BE2C (cell line): ENCODE results near the gene MUC4.
"Not testable (repeated sequence)": the region's sequence is repeated elsewhere in the genome, so short reads cannot be mapped to it uniquely, and the experiment has no call there.

Source experiments
- DNase-seq: peaks from one replicate; pipeline ENCODE4 v3.0.0-alpha.2; 2020
- H3K27me3 ChIP-seq: fragments of 250-450 bp; sonication (Bioruptor Pico); 2 replicates; pipeline ENCODE4 v1.5.1; 2020; ENCODE audit warnings: mild to moderate bottlenecking
- H3K36me3 ChIP-seq: fragments of 250-450 bp; sonication (Bioruptor Pico); 2 replicates; pipeline ENCODE4 v1.5.1; 2020; ENCODE audit warnings: mild to moderate bottlenecking
- H3K4me1 ChIP-seq: fragments of 250-450 bp; sonication (Bioruptor Pico); 2 replicates; pipeline ENCODE4 v1.5.1; 2020
- H3K4me3 ChIP-seq: 2 replicates; pipeline ENCODE4 v1.5.1; 2011; ENCODE audit warnings: low read depth, low read length
- H3K9me3 ChIP-seq: fragments of 250-450 bp; sonication (Bioruptor Pico); 2 replicates; pipeline ENCODE4 v1.5.1; 2020
- TF ChIP-seq, protein P1 (sequence below): IDR thresholded peaks from 2 replicates; pipeline ENCODE4 v1.5.1; 2012; ENCODE audit warnings: mild to moderate bottlenecking, low read depth, low read length

Gene MUC4

DNA sequence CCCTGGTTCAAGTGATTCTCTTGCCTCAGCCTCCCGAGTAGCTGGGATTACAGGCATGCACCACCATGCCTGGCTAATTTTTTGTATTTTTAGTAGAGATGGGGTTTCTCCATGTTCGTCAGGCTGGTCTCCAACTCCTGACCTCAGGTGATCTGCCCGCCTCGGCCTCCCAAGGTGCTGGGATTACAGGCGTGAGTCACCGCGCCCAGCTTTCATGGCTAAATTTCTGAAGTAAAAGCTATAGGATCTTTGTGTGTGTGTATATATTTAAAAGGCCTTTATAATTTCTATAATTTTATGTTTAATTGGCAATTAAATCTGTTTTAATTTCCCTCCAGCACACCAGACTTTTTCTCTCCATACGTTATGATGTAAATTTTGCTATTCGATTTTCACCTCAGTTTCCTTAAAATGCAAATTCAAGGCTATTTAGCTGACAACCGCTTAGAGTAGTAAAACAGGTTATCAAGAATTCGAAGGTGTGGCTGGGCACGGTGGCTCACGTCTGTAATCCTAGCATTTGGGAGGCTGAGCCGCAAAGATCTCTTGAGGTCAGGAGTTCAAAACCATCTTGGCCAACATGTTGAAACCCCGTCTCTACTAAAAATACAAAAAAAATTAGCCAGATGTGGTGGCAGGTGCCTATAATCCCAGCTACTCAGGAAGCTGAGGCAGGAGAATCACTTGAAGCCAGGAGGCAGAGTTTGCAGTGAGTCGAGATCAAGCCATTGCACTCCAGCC is 92.0 kb downstream of the MUC4 start:
- H3K9me3 ChIP-seq, H3K27me3 ChIP-seq, DNase-seq: not testable (repeated sequence)

DNA sequence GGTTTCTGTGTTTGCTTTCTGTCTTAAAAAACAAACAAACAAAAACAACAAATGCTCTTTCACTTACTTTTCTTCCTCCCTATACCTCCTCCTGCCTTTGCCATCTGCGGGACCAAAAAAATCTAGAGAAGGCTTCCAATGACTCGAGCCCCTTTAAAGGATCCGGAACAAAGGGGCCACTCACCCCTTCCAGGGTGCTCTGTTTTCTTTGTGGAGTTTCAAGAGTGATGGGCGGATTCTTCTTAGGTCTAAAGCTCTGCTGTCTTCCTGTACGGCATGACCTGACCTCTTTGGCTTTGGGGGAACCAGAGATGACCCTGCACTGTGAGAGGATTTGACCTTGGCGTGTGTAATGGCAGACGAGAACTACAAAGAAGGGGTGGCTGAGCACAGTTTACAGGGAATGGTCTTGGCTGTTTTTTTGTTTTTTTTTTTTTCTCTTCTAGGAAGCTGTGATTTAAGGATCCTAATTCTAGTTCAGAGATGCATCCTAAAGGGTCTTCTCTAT is 93.2 kb downstream of the MUC4 start:
- H3K27me3 ChIP-seq, result peaks cover 9% of the 10 kb centered on the region
- no peaks in the 10 kb centered on the region for H3K4me1 ChIP-seq
- TF ChIP-seq, protein P1, sequence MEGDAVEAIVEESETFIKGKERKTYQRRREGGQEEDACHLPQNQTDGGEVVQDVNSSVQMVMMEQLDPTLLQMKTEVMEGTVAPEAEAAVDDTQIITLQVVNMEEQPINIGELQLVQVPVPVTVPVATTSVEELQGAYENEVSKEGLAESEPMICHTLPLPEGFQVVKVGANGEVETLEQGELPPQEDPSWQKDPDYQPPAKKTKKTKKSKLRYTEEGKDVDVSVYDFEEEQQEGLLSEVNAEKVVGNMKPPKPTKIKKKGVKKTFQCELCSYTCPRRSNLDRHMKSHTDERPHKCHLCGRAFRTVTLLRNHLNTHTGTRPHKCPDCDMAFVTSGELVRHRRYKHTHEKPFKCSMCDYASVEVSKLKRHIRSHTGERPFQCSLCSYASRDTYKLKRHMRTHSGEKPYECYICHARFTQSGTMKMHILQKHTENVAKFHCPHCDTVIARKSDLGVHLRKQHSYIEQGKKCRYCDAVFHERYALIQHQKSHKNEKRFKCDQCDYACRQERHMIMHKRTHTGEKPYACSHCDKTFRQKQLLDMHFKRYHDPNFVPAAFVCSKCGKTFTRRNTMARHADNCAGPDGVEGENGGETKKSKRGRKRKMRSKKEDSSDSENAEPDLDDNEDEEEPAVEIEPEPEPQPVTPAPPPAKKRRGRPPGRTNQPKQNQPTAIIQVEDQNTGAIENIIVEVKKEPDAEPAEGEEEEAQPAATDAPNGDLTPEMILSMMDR, result no peak
- H3K9me3 ChIP-seq, result no peaks in the 10 kb centered on the region
- DNase-seq, result no peak
- H3K36me3 ChIP-seq, result no peaks in the 10 kb centered on the region
- no peak overlapping the region for H3K4me3 ChIP-seq

More for the DNA sequence above, 92.0 kb downstream of the MUC4 start:
- H3K36me3 ChIP-seq, H3K4me1 ChIP-seq, H3K4me3 ChIP-seq: not testable (repeated sequence)

DNA sequence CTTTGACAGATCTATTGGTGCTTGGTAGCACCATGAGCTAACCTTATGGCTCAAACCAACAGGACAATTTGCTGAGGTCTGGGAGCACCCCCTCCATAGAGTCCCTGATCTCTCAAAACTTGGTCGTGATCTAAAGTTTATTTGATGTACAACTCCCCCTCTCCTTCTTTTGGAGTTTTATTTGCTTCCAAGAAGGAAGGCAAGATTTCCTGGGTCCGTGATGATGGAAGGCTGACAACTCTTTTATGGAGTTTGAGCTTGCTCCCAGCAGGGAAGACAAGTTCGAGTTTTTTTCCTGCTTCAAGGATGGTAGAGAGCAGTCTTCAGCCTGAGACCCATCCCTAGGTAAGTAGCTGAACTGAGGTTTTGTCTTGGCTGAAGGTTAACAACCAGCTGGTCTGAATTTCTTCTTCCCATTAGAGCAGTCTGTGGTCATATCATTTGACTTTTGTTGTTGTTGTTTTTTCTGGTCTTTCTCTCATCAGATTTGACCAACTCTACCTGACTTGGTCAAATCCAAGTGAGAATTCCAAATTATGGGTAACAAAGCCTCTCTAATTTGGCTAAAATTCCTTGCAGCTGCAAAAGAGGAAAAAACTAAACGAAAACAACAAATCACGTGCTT is 93.8 kb downstream of the MUC4 start:
- Histone ChIP-seq H3K4me1 (no peaks in the 10 kb centered on the region), H3K9me3 (no peaks in the 10 kb centered on the region), H3K36me3 (no peaks in the 10 kb centered on the region), H3K27me3 (peaks cover 9% of the 10 kb centered on the region), H3K4me3 (no peak overlapping the region)
- TF ChIP-seq, protein P1, result no peak
- no peak for DNase-seq

DNA sequence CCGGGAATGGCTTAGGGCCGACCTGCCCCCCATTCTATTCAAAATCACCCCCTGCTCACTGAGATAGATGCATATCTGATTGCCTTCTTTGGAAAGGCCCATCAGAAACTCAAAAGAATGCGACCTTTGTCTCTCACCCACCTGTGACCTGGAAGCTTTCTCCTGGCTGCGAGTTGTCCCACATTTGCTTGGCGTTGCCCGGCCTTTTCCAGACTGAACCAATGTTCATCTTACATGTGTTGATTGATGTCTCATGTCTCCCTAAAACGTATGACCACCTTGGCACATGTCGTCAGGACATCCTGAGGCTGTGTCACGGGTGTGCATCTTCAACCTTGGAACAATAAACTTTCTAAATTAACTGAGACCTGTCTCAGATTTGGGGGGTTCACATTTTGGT is 94.3 kb downstream of the MUC4 start:
- H3K27me3 ChIP-seq, result peaks cover 9% of the 10 kb centered on the region
- TF ChIP-seq, protein P1, result no peak
- no peaks in the 10 kb centered on the region for H3K36me3 ChIP-seq
- DNase-seq, result no peak
- H3K4me1 ChIP-seq, result no peaks in the 10 kb centered on the region
- H3K9me3 ChIP-seq, result no peaks in the 10 kb centered on the region
- no peak overlapping the region for H3K4me3 ChIP-seq

DNA sequence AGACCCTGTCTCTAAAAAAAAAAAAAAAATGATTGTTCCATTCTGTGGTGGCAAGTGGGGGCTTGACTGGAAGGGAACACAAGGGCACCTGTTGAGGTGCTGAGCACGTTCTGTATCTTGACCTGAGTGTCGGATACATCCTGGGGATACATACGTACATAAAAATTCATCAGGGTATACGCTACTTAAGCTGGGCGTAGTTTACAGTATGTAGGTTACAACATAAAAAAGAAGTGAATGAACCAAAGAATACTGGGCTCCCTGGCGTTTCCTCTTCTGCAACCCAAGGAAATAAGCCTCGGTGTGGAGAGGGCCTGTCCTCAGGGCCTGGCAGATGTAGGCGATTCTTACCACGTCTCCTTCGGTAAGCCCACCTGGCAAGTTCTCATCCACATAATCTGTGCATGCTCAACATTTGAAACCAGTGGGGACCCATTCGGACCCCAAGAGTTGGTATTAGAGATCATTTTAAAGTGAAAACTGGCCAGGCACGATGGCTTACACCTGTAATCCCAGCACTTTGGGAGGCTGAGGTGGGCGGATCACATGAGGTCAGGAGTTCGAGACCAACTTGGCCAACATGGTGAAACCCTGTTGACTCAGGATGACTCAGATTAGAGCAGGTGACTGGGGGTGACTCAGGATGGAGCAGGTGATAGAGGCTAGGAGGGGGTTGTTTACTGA is 96.0 kb downstream of the MUC4 start:
- DNase-seq, result no peak
- TF ChIP-seq, protein P1, result no peak
- Histone ChIP-seq H3K9me3 (no peaks in the 10 kb centered on the region), H3K36me3 (no peaks in the 10 kb centered on the region), H3K4me3 (no peak overlapping the region), H3K4me1 (no peaks in the 10 kb centered on the region), H3K27me3 (peaks cover 9% of the 10 kb centered on the region)

DNA sequence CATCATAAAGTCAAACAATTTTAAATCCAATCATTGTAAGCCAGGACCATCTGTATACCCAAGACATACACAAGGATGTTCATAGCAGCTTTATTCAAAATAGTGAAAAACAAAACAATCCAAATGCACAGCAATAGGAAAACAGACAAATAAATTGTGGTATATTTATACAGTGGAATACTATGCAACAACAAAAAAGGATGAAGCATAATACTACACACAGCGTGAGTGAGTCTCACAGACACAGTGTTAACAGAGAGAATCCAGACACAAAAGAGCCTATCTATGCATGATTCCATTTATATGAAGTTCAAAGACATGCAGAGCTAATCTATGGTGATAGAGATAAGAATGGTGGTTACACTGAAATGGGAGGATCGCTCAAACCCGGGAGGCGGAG is 96.6 kb downstream of the MUC4 start:
- H3K4me1 ChIP-seq, result no peaks in the 10 kb centered on the region
- no peak for DNase-seq
- TF ChIP-seq, protein P1, result no peak
- no peaks in the 10 kb centered on the region for H3K9me3 ChIP-seq
- peaks cover 9% of the 10 kb centered on the region for H3K27me3 ChIP-seq
- no peak overlapping the region for H3K4me3 ChIP-seq
- no peaks in the 10 kb centered on the region for H3K36me3 ChIP-seq
